Ascending aorta (tissue), 2 donors: ENCODE measurements around the gene IRAK4. TPM values are rescaled to one million over a fixed set of nuclear protein-coding genes. Genes with fewer than 3 reads are reported as not detected.

Experiments used
- DNase-seq, 2 donors: peaks; one replicate each; pipeline ENCODE4 v3.0.0-alpha.2; 2019; ENCODE audit warnings: low spot score in 2 of 2
- H3K27ac ChIP-seq, 2 donors: fragments of 200-600 bp; sonication (generic); one replicate each; pipeline ENCODE4 v1.5.1; 2016 to 2017; ENCODE audit warnings: mild to moderate bottlenecking in 1 of 2
- H3K27me3 ChIP-seq: fragments of 200-600 bp; sonication (generic); one replicate; pipeline ENCODE4 v1.5.1; 2017
- H3K36me3 ChIP-seq, 2 donors: fragments of 200-600 bp; sonication (generic); one replicate each; pipeline ENCODE4 v1.5.1; 2016
- H3K4me1 ChIP-seq, 2 donors: fragments of 200-600 bp; sonication (generic); one replicate each; pipeline ENCODE4 v1.5.1; 2016 to 2017; ENCODE audit warnings: mild to moderate bottlenecking in 1 of 2
- H3K4me3 ChIP-seq, 2 donors: fragments of 200-600 bp; sonication (generic); one replicate each; pipeline ENCODE4 v1.5.1; 2016 to 2017; ENCODE audit warnings: mild to moderate bottlenecking in 1 of 2
- H3K9me3 ChIP-seq, 2 donors: fragments of 200-600 bp; sonication (generic); one replicate each; pipeline ENCODE4 v1.5.1; 2016
- CTCF ChIP-seq, 3 experiments: fragments of 200-600 bp in 2 of 3; fragments of 450-650 bp in 1 of 3; sonication (generic) in 2 of 3; IDR thresholded peaks; one replicate each; pipeline ENCODE4 v1.5.1; 2016 to 2019; ENCODE audit warnings: antibody characterized with exemption in 3 of 3, mild to moderate bottlenecking in 1 of 3, moderate library complexity in 1 of 3
- intact Hi-C: fragments of 100-400 bp; cut with DNase I; formaldehyde crosslinking; loops from one replicate; pipeline ENCODE4 v1.15.1; 2023
- total RNA-seq: library from RNA; depleted of rRNA; stranded (reverse); fragments of >200 nt; gene quantifications from one replicate; pipeline ENCODE4 v1.1.0, GENCODE V29; 2016

The IRAK4 gene
- total RNA-seq, 1 donor from 2014 or later: 7.3 TPM

GRCh38 chr12:43795716-43796280, 37.0 kb downstream of the IRAK4 start:
- intact Hi-C loops: no loop called here
- TF ChIP-seq CTCF (IDR thresholded peaks at IDR 0.05): no peak
- H3K27me3 ChIP-seq: no peaks in the 10 kb centered on the region
- H3K4me3 ChIP-seq: no peak overlapping the region
- peaks cover 45 to 61% of the 10 kb centered on the region in 2 donors for H3K36me3 ChIP-seq
- no peak for DNase-seq
- no peaks in the 10 kb centered on the region for H3K9me3 ChIP-seq
- H3K27ac ChIP-seq: no peak overlapping the region
- no peaks in the 10 kb centered on the region for H3K4me1 ChIP-seq

GRCh38 chr12:43797561-43798217, 38.9 kb downstream of the IRAK4 start:
- no peaks in the 10 kb centered on the region for H3K9me3 ChIP-seq
- no peak for DNase-seq
- no peaks in the 10 kb centered on the region for H3K27me3 ChIP-seq
- H3K4me1 ChIP-seq: peaks cover 0 to 1% of the 10 kb centered on the region in 2 donors
- H3K27ac ChIP-seq: no peak overlapping the region
- H3K4me3 ChIP-seq: no peak overlapping the region
- H3K36me3 ChIP-seq: peaks cover 55 to 73% of the 10 kb centered on the region in 2 donors
- no peak for TF ChIP-seq CTCF (IDR thresholded peaks at IDR 0.05)
- intact Hi-C loops: no loop called here

GRCh38 chr12:43805149-43805859, 46.6 kb downstream of the IRAK4 start:
- Histone ChIP-seq H3K27ac (peak overlapping the region; percentile 90 to 98), H3K4me1 (peaks cover 0 to 9% of the 10 kb centered on the region in 2 donors), H3K9me3 (no peaks in the 10 kb centered on the region), H3K27me3 (no peaks in the 10 kb centered on the region), H3K36me3 (peaks cover 14 to 25% of the 10 kb centered on the region in 2 donors), H3K4me3 (peak overlapping the region; percentile 91 to 99)
- intact Hi-C loops: loop anchor here (10.0 kb wide), 1 partner anchor 1609 kb away; no protein-coding TSS in a partner anchor
- DNase-seq: no peak
- TF ChIP-seq CTCF (IDR thresholded peaks at IDR 0.05): no peak

GRCh38 chr12:43805860-43806736, 47.3 kb downstream of the IRAK4 start, which contains the start of gene TWF1:
TSS of gene TWF1 (minus strand) at chr12:43806317. CDS start at chr12:43806245, 72 bp downstream.
- peaks cover 6 to 17% of the 10 kb centered on the region in 2 donors for H3K36me3 ChIP-seq
- no peaks in the 10 kb centered on the region for H3K9me3 ChIP-seq
- intact Hi-C loops: loop anchor here (1.0 to 10.0 kb wide), 4 partner anchors 30 to 1609 kb away; partner anchors contain the start of genes IRAK4, PUS7L and TMEM117
- no peaks in the 10 kb centered on the region for H3K27me3 ChIP-seq
- H3K4me3 ChIP-seq: peak within 1 kb of the TSS; percentile 91 to 99
- peak; percentile 56 to 94 for DNase-seq
- peak within 1 kb of the TSS; percentile 90 to 98 for H3K27ac ChIP-seq
- peaks cover 0 to 9% of the 10 kb centered on the region in 2 donors for H3K4me1 ChIP-seq
- TF ChIP-seq CTCF (IDR thresholded peaks at IDR 0.05): peak; percentile 25 to 40 (median 36)

GRCh38 chr12:43806737-43807072, 48.0 kb downstream of the IRAK4 start:
- no peaks in the 10 kb centered on the region for H3K9me3 ChIP-seq
- peak overlapping the region; percentile 90 to 98 for H3K27ac ChIP-seq
- intact Hi-C loops: loop anchor here (1.0 to 10.0 kb wide), 4 partner anchors 30 to 1608 kb away; partner anchors contain the start of genes IRAK4, PUS7L and TMEM117
- peaks cover 1 to 13% of the 10 kb centered on the region in 2 donors for H3K36me3 ChIP-seq
- H3K4me3 ChIP-seq: peak overlapping the region; percentile 91 to 99
- no peak for TF ChIP-seq CTCF (IDR thresholded peaks at IDR 0.05)
- H3K27me3 ChIP-seq: no peaks in the 10 kb centered on the region
- H3K4me1 ChIP-seq: peaks cover 0 to 9% of the 10 kb centered on the region in 2 donors
- DNase-seq: no peak
